HEK293 (cell line): ENCODE data around the gene CLEC4E.

ENCODE experiments used
- CTCF ChIP-seq: fragments of 450-650 bp; formaldehyde crosslinking; IDR thresholded peaks from 2 replicates; pipeline ENCODE4 v1.5.1; 2016; ENCODE audit warnings: missing biosample characterization, missing genetic modification characterization
- YY1 ChIP-seq: fragments of 450-650 bp; formaldehyde crosslinking; IDR thresholded peaks from 2 replicates; pipeline ENCODE4 v1.5.1; 2018; ENCODE audit warnings: missing biosample characterization, missing genetic modification characterization

- TF ChIP-seq CTCF (tag by site-specific recombination), result no peak
- TF ChIP-seq YY1, result no peak
Measured at GRCh38 chr12:8507596-8507995, 33.1 kb downstream of the CLEC4E start.
